T-helper 17 cell (primary cell): ENCODE results near the gene ZDHHC11. TPM values are rescaled to one million over a fixed set of nuclear protein-coding genes. Genes with fewer than 3 reads are reported as not detected.
A peak's percentile ranks its signal among the peaks of the same experiment; 100 is the strongest.
"Not testable (repeated sequence)": the region's sequence is repeated elsewhere in the genome, so short reads cannot be mapped to it uniquely, and the experiment has no call there.

Experiments used
- ATAC-seq: fragments of 150-1000 bp; cut with Tn5 transposase; 2 replicates; pipeline ENCODE4 v1.10.0; 2021; ENCODE audit warnings: mild to moderate bottlenecking, moderate library complexity
- DNase-seq, 3 donors: peaks; one replicate each; pipeline versions ENCODE4 v3.0.0 to v3.0.0-alpha.2; 2020 to 2021
- H3K9me3 ChIP-seq: one replicate; pipeline ENCODE4 v1.7.0; 2013; ENCODE audit warnings: low read length, mild to moderate bottlenecking; ENCODE audit not compliant: control insufficient read depth, poor library complexity, severe bottlenecking
- H3K27ac Mint-ChIP-seq: one replicate; pipeline ENCODE4 v1.8.0; 2022; ENCODE audit warnings: mild to moderate bottlenecking, moderate library complexity, mixed read lengths
- H3K27me3 Mint-ChIP-seq: one replicate; pipeline ENCODE4 v1.8.0; 2022; ENCODE audit warnings: mixed read lengths
- H3K36me3 Mint-ChIP-seq: one replicate; pipeline ENCODE4 v1.8.0; 2022; ENCODE audit warnings: low read depth, mixed read lengths
- H3K4me1 Mint-ChIP-seq: one replicate; pipeline ENCODE4 v1.8.0; 2022; ENCODE audit warnings: mild to moderate bottlenecking, mixed read lengths
- H3K4me3 Mint-ChIP-seq: one replicate; pipeline ENCODE4 v1.8.0; 2022; ENCODE audit warnings: mild to moderate bottlenecking, moderate library complexity, mixed read lengths
- total RNA-seq, 4 donors: library from RNA in 2 of 4; stranded (reverse) in 2 of 4; gene quantifications; one replicate each; pipeline ENCODE4 v1.2.3 and lab custom pipeline; 2022 to 2026

The ZDHHC11 gene
- total RNA-seq, 2 donors from 2014 or later = 27.7 to 37.1 TPM

DNA sequence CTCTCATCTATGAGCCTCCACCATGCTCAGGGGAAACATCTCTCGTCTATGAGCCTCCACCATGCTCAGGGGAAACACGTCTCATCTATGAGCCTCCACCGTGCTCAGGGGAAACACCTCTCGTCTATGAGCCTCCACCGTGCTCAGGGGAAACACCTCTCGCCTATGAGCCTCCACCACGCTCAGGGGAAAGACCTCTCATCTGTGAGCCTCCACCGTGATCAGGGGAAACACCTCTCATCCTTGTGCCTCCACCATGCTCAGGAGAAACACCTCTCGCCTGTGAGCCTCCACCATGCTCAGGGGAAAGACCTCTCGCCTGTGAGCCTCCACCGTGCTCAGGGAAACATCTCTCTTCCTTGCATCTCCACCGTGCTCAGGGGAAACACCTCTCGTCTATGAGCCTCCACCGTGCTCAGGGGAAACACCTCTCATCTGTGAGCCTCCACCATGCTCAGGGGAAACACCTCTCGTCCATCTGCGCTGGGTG is 96.6 kb downstream of the ZDHHC11 start:
- Mint-ChIP-seq H3K27ac (peak overlapping the region; percentile 79), H3K4me1 (peaks cover 19% of the 10 kb centered on the region), H3K4me3 (peak overlapping the region; percentile 36)
- ATAC-seq = peak; percentile 5
- not testable (repeated sequence) for H3K27me3 Mint-ChIP-seq, DNase-seq, H3K9me3 ChIP-seq, H3K36me3 Mint-ChIP-seq

DNA sequence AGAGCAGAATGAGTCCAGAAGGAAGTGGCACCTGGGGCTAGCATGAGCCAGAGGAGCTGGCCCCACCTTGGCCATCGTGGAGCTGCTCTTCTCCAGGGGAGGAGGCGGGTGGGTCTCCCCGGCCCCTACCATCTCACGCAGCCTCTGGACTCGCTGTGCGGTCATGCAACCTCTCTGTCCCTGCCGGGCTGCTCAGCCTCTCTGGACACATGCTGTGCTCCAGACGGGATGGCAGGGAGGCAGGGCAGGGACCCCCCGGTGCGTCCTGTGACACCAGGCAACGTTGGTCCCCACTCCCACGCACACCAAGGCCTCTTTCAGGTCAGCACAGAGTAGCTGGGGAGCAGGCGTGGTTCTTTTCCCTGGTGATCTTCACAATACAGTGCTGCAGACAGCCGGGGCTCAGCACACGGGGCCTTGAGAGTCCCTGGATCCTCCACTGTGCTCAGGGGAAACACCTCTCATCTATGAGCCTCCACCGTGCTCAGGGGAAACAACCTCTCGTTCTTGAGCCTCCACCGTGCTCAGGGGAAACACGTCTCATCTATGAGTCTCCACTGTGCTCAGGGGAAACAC is 97.1 kb downstream of the ZDHHC11 start:
- H3K27me3 Mint-ChIP-seq, H3K9me3 ChIP-seq, H3K36me3 Mint-ChIP-seq, DNase-seq, ATAC-seq: not testable (repeated sequence)
- Mint-ChIP-seq H3K4me3 (peak overlapping the region; percentile 36), H3K4me1 (peaks cover 17% of the 10 kb centered on the region), H3K27ac (peak overlapping the region; percentile 79)

DNA sequence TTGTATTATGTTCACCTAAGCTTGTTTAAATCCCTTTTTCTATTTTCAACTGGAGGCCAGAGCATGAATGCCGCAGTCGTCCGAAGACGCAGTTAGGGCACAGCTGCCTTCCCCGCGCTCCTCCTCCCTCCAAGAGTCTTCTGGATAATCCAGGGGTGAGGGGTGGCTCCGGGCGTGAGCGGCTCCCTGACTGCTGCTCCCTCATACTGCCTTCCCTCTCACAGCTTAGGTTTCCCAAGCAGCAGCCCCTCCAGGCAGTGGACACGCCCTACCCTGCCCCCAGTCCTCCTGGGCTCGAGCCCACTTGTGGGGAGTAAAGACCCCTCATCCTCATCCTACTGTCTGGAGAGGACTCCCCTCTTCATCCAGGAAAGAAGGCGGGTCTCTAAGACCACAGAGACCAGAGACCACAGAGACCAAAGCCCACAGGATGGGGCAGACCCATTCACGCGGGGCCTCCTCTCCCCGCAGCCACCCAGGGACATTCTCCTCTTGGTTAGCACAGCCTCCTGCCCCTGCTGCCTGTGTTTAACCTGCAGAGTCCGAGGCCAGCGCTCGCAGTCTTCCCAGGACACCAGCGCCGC is 98.2 kb downstream of the ZDHHC11 start:
- H3K27ac Mint-ChIP-seq, H3K9me3 ChIP-seq, H3K36me3 Mint-ChIP-seq, ATAC-seq, H3K27me3 Mint-ChIP-seq, DNase-seq: not testable (repeated sequence)
- Mint-ChIP-seq H3K4me1 (peaks cover 17% of the 10 kb centered on the region), H3K4me3 (peak overlapping the region; percentile 53)

DNA sequence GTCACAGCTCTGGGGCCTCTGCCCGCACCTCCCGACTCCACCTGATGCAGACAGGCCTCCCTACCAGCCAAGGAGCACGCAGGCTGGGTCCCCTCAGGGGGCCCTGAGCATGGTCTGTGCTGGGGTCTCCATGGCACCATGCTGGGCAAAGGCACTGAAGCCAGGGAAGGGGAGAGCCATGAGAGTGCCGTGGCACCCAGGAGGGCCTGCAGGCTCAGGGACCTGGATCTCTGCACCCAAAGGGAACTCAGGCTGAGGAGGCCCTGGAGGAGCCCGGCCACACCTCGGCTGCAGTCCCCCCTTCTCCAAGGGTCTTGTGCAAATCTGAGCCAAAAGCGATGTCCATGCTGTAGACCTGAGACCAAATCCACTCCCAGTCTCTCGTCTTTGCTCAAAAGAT is 98.8 kb downstream of the ZDHHC11 start:
- not testable (repeated sequence) for DNase-seq, H3K4me3 Mint-ChIP-seq, H3K27ac Mint-ChIP-seq, ATAC-seq, H3K27me3 Mint-ChIP-seq, H3K9me3 ChIP-seq, H3K36me3 Mint-ChIP-seq
- peaks cover 14% of the 10 kb centered on the region for H3K4me1 Mint-ChIP-seq

DNA sequence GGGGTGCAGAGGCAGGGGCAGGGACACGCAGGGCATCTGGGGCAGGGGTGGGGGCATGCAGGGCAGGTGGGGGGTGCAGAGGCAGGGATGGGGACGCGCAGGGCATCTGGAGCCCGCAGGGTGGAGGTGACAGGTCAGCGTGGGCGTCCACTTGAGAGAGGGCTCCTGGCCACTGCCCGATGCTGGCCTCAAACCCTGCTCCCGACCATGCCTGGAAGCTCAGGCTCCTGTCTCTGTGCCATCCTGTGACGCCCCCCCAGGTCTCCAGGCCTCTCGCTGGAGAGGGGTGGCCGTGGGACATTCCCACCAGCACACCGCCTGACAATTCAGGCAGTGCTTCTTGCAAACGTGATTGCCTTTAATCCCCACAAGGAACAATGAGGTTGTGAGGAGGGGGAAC is 99.3 kb downstream of the ZDHHC11 start:
- H3K4me1 Mint-ChIP-seq = peaks cover 16% of the 10 kb centered on the region

DNA sequence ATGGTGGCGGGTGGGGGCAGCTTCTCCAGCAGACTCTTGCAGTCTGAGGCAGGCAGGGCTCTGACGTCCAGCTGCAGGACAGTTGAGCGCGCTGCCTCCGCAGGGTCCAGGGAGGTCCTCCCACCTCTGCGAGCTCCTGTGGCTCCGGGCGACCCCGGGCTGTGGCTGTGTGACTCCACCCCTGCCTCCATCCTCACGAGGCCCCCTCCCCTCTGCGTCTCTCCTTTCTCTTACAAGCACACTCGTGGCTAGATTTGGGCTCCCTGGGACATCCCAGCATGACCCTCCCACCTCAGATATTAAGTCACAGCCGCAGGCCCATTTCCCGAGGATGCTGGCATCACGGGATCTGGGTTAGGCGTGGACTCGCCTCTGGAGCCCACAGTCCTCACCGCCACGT is 100.6 kb downstream of the ZDHHC11 start:
- H3K27me3 Mint-ChIP-seq, H3K27ac Mint-ChIP-seq, DNase-seq, ATAC-seq, H3K36me3 Mint-ChIP-seq, H3K9me3 ChIP-seq, H3K4me3 Mint-ChIP-seq: not testable (repeated sequence)
- H3K4me1 Mint-ChIP-seq = peaks cover 13% of the 10 kb centered on the region

More for the DNA sequence above, 99.3 kb downstream of the ZDHHC11 start:
- Mint-ChIP-seq H3K27me3 (no peaks in the 10 kb centered on the region), H3K4me3 (no peak overlapping the region), H3K36me3 (no peaks in the 10 kb centered on the region), H3K27ac (no peak overlapping the region)
- ATAC-seq (no peak), DNase-seq (no peak)
- H3K9me3 ChIP-seq = no peaks in the 10 kb centered on the region

DNA sequence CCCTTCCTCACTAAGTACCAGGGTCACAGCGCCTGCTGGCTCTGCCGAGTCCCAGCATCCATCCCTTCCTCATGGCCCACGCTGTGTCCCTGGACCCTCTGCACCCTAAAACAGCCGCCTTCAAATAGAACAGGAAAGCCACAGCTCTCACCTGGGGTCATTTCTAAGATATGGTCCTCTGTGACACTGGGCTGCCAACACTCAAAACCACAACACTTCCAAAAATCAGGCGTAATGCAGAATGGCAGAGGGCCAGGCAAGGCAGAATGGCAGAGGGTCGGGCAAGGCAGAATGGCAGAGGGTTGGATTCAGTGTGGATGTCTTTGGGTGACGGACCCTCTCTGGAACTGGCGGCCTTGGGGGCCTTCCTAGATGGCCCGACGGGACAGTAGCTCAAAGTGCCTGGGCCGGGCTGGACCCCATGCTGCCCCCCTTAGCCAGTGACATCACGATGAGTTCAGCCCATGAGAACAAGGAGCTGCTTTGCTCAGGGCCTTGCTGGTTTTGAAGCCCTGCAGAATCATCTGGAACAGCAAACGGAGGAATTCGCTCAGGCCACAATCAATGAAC is 101.6 kb downstream of the ZDHHC11 start:
- Mint-ChIP-seq H3K4me3 (peak overlapping the region; percentile 12), H3K27ac (peak overlapping the region; percentile 76), H3K36me3 (no peaks in the 10 kb centered on the region), H3K4me1 (peaks cover 11% of the 10 kb centered on the region), H3K27me3 (no peaks in the 10 kb centered on the region)
- no peak for ATAC-seq
- peak in 1 of 3 donors; percentile 3 for DNase-seq
- no peaks in the 10 kb centered on the region for H3K9me3 ChIP-seq

DNA sequence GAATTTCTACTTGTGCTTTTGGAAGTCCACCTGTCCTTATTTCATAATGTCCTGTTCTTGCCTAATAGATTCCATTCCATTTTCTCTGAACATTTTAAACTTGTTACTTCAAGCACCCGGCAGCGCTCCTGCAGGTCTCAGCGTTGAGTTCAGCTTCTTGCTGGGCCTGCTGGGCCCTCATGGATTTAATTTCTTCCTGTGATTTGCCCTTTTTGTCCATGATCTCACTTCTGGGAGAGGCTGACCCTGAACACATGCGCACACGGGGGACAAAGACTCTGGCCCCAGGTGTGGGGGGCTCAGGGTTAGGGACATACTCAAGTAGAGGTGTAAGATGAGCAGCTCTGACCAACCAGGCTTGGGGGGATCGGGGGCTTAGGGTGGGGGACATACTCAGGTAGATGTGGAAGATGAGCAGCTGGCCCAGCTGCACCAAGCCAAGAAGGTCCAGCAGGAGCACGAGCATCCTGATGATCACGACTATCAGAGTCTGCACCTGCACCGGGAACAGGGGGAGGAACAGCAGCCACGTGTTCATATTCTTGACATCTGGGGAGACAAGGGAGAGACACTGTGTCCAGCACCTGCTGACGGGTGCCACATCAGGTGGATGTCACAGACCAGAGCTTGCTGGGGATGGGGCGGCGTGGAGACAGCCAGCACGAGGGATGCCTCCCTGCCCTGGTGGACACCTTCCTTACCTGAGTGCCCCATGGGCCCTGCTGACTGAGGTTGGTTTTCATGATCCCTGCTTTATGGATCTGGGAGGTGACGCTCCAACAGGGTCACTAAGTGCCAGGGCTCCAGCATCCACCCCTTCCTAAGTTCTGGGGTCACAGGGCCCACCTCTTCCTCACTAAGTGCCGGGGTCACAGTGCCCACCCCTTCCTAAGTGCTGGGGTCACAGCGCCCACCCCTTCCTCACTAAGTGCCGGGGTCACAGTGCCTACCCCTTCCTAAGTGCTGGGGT is 102.5 kb downstream of the ZDHHC11 start:
- Mint-ChIP-seq H3K27ac (peak overlapping the region; percentile 76), H3K4me3 (peak overlapping the region; percentile 33), H3K4me1 (peaks cover 11% of the 10 kb centered on the region)
- not testable (repeated sequence) for H3K36me3 Mint-ChIP-seq, ATAC-seq, DNase-seq, H3K27me3 Mint-ChIP-seq, H3K9me3 ChIP-seq

DNA sequence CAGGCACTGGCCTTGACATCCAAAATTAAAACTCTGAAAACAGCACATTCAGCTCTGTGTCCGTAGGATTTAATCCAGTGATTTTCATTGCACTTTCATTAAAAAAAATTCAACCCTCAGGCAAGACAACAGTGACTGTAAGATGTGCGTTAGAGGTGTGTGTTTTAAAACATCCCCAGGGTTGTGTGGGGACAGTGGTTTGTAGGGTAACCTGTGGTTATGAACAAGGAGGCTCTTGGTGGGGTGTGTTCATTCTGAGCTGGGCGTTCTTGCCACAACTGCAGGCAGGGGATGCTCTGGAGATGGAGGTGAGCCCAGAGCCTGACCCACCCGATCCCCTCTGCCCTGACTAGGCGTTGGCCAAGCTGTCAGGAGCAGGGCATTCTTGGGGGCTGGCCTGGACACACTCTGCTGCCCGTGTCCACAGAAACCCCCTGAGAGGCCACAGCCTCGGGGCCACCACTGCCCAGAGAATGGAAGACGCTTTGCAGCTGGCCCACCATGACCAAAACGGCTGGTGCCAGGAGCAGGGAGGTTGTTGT is 103.4 kb downstream of the ZDHHC11 start:
- not testable (repeated sequence) for H3K27me3 Mint-ChIP-seq, DNase-seq

DNA sequence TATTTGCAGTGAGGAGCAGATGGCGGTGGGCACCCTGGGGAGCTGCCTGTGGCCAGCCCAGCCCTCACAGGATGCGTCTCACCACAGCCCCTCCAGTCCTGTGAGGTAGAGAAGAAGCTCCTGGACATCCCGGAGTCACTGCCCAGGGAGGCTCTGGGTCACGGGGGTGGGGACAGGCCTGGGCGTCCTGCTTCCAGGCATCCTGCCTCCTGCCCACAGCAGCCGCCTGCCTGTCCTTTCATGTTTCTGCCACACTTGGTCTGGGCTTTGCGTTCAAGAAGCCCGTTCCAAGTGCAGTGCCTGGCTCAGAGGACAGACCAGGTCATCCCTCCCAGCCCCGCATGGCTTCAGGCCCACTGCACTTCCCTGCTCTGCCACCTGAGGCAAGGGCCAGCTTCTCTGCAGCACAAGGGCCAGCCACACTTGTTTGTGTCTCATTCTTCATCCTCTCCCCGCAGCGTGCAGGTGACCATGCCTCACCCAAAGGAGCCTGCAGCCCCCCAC is 104.5 kb downstream of the ZDHHC11 start:
- H3K4me3 Mint-ChIP-seq = no peak overlapping the region
- DNase-seq (no peak), ATAC-seq (no peak)
- no peaks in the 10 kb centered on the region for H3K9me3 ChIP-seq
- peaks cover 11% of the 10 kb centered on the region for H3K4me1 Mint-ChIP-seq
- H3K27ac Mint-ChIP-seq = peak overlapping the region; percentile 34
- no peaks in the 10 kb centered on the region for H3K27me3 Mint-ChIP-seq
- no peaks in the 10 kb centered on the region for H3K36me3 Mint-ChIP-seq

More for the DNA sequence above, 103.4 kb downstream of the ZDHHC11 start:
- not testable (repeated sequence) for H3K36me3 Mint-ChIP-seq, H3K9me3 ChIP-seq, H3K4me3 Mint-ChIP-seq
- H3K27ac Mint-ChIP-seq = peak overlapping the region; percentile 76
- H3K4me1 Mint-ChIP-seq = peaks cover 11% of the 10 kb centered on the region
- ATAC-seq = peak; percentile 59
